GM19372 (cell line): ENCODE results near the gene C9orf72.
"Not testable (repeated sequence)": the region's sequence is repeated elsewhere in the genome, so short reads cannot be mapped to it uniquely, and the experiment has no call there.

Experiments
- ATAC-seq: cut with Tn5 transposase; IDR thresholded peaks from one replicate; pipeline ENCODE4 v1.9.1; 2021; ENCODE audit warnings: mild to moderate bottlenecking, low read depth, moderate library complexity; ENCODE audit not compliant: unreplicated experiment

Gene C9orf72

DNA sequence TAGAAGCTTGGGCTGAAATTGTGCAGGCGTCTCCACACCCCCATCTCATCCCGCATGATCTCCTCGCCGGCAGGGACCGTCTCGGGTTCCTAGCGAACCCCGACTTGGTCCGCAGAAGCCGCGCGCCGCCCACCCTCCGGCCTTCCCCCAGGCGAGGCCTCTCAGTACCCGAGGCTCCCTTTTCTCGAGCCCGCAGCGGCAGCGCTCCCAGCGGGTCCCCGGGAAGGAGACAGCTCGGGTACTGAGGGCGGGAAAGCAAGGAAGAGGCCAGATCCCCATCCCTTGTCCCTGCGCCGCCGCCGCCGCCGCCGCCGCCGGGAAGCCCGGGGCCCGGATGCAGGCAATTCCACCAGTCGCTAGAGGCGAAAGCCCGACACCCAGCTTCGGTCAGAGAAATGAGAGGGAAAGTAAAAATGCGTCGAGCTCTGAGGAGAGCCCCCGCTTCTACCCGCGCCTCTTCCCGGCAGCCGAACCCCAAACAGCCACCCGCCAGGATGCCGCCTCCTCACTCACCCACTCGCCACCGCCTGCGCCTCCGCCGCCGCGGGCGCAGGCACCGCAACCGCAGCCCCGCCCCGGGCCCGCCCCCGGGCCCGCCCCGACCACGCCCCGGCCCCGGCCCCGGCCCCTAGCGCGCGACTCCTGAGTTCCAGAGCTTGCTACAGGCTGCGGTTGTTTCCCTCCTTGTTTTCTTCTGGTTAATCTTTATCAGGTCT is at the start of gene C9orf72:
Gene C9orf72, minus strand, starts transcription at position 564 of the 716 bp plus-strand sequence. CDS start 6,361 bp downstream, outside the sequence.
- ATAC-seq, result peak; percentile 61

DNA sequence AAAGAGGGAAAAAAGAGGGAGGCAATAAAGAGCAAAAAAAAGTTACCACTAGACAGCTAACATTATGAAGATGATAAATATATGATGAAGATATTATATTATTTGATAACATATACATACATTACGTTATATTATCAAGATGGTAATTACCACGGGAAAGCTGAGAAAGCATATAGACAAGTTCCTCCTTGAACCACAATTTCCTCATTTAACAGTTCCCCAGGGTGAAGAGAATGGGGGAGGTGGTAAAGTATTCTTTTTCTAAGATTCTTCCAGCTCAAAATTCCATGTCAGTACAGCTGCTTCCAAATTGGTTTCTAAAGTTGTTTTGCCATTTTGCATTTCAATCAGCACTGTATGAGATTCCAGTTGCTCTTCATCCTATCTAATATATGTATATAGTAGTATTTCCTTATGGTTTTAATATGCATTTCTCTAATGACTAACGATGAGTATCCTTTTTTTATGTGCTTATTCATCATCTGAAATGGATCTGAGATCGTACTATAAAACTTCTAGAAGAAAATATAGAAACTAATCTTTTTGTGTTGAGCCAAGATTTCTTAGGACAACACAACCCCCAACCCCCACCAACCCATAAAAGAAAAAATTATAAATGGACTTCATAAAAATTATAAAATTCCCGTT is 49.5 kb upstream of the C9orf72 start:
- no peak for ATAC-seq

DNA sequence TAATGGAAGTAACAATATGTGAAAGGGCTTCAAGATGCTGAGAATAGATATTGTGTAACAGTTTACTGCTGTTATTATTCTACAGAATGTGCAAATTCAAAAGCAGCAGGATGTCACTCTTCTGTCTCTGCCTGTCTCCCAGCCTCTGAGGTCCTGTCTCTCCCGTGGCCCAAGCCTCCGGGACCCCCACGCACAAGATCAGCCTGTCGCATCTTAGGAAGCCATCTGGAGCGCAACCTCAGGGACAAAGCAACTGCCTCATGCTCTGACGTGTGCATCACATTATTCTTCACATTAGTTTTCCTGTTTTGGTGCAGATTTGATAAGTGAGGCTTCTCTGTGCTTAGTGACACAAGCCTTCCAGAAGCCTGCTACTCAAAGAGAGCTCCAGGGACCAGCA is 46.5 kb upstream of the C9orf72 start:
- no peak for ATAC-seq

DNA sequence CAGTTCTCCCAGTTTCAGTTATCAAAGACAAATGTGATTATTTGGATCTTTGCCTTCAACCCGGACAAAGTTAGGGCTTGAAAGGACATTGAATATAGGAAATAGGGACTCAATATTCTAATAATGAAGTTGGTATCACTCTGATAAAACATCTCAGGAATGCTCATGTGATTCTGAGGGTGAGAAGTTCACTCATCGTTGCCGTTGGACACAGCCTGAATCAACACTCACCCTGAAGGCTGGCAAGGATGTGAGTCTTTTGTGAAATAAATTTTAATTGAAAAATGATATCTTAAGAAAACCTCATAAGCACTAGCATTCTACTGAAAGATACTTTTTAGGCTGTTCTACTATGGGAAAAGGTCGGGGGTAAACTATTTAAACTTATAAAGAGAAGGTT is 44.8 kb upstream of the C9orf72 start:
- ATAC-seq, result no peak

DNA sequence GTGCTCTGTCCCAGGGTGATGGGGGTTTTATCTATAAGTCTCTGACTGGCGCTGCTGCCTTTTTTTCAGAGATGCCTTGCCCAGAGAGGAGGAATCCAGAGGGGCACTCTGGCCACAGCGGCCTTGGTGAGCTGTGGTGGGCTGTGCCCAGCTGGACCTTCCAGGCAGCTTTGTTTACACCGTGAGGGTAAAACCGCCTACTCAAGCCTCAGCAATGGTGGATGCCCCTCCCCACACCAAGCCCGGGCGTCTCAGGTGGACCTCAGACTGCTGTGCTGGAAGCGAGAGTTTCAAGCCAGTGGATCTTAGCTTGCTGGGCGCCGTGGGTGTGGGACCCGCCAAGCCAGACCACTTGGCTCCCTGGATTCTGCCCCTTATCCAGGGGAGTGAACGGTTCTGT is 41.3 kb upstream of the C9orf72 start:
- no peak for ATAC-seq

- ATAC-seq, result not testable (repeated sequence)
Measured at GRCh38 chr9:27612036-27612435, 38.8 kb upstream of the C9orf72 start.

DNA sequence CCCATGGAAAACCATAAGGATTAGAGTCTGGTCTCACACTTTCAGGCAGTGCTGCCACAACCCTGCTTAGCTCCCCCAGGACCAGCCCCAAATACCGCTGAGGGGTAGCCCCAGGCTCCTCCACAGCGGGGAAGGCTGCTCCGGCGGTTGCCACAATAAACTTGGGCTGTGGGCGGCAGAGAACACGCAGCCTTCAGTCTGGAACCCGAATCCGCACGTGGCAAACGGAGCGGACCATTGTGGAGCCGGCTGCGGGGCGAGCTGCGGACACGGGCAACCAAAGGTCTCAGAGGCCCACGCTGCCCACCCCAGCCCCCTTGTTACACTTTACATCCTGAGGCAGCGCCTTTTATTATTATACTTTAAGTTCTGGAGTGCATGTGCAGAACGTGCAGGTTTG is 37.3 kb upstream of the C9orf72 start:
- ATAC-seq, result no peak

GRCh38 chr9:27602954-27603353 is 29.7 kb upstream of the C9orf72 start:
- no peak for ATAC-seq

- ATAC-seq, result no peak
Measured at GRCh38 chr9:27602142-27602861, 29.0 kb upstream of the C9orf72 start.

DNA sequence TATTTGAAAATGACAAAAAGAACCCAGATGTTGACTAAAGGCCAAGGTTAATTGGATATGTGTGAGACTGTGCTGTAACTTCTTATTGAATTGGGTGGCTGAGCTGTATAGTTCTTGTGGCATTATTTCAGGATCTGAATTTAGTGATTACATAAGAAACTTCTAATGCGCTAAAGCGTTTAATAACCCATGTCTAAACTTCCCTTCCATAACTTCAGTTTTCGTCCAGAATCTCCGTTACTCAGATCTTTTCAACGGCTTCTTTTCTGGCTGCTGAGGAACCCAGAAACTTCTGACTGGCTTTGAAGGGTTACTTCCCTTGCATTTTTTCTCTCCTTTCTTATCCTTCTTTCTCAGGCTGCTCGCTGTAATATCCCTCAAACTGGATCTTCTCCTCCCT is 28.1 kb upstream of the C9orf72 start:
- ATAC-seq, result no peak

- no peak for ATAC-seq
Measured at GRCh38 chr9:27600256-27600655, 27.0 kb upstream of the C9orf72 start.

GRCh38 chr9:27599870-27600238 is 26.6 kb upstream of the C9orf72 start:
- ATAC-seq, result no peak

GRCh38 chr9:27599102-27599869 is 26.0 kb upstream of the C9orf72 start:
- ATAC-seq, result no peak

DNA sequence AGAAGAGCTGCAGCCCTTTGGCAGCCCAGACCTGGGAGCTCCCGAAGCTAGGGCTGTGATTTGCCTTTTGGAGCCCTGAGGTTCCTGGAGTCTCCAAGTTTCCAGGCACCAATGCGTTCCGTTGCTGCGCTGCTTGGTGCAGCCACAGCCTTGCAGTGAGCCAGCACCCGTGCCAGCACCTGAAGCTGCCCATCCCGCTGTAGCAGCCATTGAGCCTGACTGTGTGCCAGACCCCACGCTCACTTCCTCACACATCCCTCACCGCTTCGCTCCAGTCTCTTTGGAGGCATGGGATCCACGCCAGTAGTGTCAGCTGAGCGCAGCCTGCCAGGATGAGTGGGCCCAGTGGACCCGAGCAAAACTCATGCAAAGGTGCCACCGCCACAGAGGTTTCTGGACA is 22.5 kb upstream of the C9orf72 start:
- ATAC-seq, result no peak

GRCh38 chr9:27591672-27592071 is 18.4 kb upstream of the C9orf72 start:
- ATAC-seq, result no peak

GRCh38 chr9:27591093-27591492 is 17.8 kb upstream of the C9orf72 start:
- no peak for ATAC-seq

GRCh38 chr9:27590651-27591050 is 17.4 kb upstream of the C9orf72 start:
- no peak for ATAC-seq

- no peak for ATAC-seq
Measured at GRCh38 chr9:27589462-27589861, 16.2 kb upstream of the C9orf72 start.

GRCh38 chr9:27586304-27586703 is 13.0 kb upstream of the C9orf72 start:
- ATAC-seq, result no peak

DNA sequence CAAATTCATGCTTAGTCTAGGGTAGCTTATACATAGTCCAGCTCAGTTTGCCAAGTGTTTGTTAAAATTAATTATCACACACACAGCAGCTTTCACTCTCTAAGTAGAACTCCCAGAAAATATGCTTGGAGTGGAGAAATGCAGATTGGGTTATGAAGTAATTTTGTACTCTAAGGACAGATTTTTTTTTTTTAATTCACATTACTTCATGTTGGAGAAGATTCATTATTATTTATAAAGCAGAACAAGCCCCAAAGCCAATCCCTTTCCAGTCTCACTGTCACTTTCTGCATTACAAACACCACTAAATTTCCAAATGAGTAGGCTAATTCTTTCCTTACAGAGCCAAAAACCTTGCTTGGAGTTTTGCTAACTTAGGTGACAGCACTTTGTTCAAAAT is 11.7 kb upstream of the C9orf72 start:
- no peak for ATAC-seq

DNA sequence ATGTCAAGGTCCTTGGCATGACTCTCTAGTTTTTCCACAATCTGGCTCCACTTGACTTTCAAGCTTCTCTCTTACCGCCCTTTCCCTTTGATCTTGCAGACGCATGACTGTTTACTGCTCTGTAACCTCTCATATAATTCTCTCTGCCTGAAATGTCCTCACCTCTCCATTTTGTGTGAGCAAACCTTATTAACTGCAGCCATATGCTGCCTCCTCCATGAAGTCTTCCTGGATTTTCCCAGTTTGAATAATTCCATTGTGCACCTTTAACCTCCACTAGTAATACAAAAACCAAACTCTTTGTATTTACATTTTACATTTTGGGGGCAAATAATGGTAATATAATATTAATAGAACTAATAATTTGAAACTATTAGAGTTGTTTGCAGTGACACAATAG is 9.5 kb upstream of the C9orf72 start:
- ATAC-seq, result no peak
